Activated gamma-delta T cell treated with Interleukin-2 at 50 U/mL for 16 hours (primary cell): ENCODE data around the gene NELL1.

Experiments used
- DNase-seq: peaks from one replicate; pipeline ENCODE4 v3.0.0-alpha.2; 2020

Gene NELL1

DNA sequence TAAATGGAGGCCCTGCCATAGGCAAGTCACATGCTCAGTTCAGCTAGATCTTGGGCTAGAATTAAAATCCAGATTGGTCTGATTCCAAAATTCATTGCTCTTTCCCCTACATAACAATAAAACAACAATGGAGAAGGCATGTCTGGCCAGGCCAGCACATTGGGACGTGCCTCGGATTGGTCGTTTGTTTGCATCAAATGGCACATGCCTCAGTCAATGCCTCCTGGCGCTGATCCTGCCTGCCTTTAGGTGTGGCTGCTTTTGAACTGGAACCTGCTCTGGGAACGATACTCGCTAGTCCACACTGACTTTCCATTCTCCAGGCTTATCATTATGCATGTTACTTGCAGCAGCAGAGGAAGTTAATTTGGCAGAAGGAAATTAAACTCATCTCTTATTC is 322.1 kb downstream of the NELL1 start:
- DNase-seq: no peak

DNA sequence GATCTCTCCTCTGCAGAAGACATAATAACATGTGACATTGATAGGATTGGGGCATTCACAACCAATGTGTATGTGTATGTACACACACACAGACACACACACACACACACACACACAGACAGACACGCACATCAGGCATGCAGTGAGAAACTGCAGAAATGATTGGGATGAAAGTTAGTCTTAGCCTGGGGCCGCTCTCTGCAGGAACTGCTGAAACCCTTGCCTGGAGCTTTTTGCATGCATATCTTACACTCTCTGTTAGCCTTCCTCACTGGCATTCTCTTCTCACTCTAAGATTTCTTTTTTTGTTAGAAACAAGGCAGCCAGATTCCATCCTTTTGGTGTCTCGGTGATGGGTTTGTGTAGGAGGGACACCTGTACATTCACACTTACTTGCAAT is 337.9 kb downstream of the NELL1 start:
- DNase-seq: no peak

DNA sequence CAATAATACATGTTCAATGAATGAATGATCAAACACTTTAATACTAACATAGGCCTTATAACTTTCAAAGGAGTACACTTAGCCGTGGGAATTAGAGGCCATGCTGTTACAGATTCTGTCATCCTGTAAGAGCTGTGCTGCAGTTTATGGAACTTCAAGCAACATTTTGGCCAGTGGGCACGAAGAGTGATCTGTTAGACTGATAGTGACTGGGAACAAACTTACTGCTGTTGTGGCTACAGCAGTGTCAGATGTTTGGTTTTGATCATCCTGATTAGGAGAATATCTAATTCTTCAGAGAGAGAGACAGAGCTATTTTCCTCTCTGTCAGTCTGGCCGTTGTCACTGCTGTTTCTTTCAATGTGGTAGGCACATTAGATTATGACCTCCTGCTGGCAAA is 348.9 kb downstream of the NELL1 start:
- no peak for DNase-seq

DNA sequence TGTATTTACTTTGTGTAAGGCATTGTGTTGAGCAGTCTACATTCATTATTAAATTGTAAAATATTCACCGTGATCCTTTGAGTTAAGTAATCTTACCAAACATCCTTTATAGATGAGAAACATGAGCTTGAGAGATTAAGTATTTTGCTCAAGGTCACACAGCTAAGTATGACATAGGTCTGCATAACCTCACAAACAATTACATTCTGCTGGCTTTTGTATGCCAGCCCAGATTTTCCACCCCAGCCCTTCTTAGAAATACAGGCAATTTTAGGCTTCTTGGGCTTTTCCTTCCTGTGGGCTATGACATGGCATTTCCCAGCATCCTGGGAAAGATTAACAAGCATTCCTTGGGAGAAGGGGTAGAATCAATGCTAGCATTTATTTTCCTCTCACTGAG is 357.3 kb downstream of the NELL1 start:
- no peak for DNase-seq

DNA sequence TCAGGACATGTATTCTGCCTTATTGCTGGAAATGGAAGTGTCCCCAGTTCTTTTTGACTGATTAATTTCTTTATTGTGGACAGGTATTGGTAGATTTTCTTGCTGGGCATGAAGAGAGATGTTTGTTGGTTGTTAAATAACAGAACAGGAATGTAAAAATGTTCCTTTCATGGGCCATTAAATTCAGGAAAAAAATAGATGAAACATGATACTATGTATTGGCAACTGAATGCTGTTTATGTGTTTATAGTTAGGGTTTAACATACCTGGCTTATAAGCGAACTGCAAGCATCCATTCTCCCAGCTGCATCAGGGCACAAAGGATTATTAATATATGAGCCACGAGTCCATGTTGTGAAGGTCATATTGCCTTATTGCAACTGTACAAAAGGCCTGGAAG is 368.5 kb downstream of the NELL1 start:
- DNase-seq: no peak

DNA sequence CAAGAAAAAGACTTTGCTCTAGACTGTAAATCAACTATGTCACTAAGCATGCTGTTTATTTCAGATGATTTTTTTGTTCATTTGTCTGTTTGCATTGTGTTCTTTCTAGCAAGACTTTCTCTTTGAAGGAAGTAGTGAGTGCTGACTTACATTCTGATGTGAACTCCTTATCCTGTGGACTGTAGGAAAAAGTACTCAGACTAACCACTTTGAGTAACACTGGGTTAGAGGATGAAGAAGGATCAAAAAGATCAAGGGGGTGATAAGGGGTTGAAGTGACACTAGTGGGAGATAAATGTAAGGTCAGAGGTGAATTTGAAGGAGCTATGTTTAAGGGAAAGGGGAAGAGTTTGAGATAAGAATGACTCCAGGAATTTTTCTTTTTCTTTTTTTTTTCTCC is 369.4 kb downstream of the NELL1 start:
- no peak for DNase-seq

DNA sequence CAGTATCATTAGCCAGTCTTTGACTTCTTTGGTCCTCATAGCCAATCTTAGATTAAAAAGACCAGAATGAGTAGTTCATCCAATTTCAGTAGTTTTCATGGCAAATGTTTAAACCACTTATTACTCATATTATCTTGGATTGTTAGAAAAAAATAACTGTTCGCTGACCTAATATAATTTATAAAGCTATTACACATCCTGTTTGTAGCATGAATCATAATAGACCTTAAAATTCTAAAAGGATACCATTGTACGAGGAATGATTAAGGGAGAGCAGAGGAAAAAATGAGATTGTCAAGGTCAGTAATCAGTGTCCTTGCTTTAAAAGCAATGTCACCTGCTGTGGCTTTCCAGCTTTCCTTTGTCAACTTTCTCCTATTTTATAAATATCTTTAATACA is 371.2 kb downstream of the NELL1 start:
- no peak for DNase-seq

DNA sequence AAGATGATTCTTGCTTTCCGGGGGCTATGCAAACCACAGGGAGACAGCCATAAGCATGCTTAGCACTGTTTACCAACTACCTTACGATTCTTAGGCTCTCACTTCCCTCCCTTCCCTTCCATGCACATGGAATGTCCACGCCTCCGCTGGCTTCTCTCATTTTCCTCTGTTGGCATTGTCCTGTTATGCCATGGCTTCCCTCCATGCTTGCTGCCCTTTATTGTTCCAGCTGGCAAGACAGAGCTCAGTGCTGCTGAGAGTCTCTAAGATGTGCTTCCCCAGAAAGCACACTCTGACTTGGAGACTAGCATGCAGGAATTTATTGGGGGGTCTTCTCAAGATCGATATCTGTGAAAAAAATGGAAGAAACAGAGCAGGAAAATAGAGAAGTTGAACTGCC is 379.2 kb downstream of the NELL1 start:
- DNase-seq: no peak

DNA sequence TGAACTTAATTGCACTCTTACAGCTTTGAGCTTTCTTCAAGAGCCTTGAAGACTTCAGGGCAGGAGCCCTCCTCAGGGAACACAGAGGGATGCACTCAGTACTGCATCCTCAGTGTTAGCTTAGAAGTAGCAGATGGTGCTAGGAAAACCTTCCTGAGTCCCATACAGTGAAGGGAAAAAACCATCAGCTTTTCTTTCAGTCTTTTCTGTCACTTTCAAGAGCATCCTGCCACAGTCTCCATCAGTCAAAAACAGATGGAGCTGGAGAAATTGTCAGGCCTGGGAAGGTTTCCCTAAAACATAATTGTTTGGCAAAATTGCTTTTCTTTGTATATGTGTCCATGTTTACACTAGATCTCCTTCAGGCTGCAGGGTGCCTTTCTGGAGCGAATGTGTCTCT is 384.1 kb downstream of the NELL1 start:
- no peak for DNase-seq

DNA sequence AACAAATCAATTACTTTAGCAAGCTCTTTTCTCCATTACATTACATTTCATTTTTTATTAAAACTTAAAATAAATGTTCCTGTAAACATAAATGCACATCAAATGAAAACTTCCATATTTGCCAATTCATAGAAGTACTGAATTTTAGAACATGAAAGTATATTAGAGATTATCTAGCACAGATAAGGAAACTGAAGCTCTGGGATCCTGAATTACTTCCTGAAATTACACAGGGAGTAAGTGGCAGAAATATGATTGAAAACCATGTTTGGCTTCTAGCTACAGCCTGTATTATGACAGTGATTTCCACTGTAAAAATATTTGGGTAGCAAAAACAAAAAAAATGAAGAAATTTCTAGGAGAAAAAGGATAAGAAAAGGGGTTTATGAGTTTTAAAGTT is 387.3 kb downstream of the NELL1 start:
- no peak for DNase-seq

DNA sequence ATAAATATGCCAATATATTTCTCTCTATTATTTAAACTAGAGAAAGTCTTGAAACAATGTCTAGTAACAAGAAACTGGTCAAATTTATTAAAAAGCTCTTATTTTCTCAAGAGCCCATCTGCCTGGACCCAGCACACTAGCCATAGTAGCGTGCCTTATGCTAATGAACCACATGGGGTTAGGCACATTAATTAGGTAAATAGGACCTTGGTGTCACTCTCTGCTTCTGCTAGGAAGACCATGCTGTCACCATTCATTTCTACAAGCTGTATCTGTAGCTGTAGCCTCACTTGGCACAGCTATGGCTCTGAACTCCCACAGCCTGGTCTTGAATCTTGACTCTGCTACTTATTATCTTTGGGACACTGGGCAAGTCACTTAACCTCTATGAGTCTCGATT is 390.5 kb downstream of the NELL1 start:
- no peak for DNase-seq

DNA sequence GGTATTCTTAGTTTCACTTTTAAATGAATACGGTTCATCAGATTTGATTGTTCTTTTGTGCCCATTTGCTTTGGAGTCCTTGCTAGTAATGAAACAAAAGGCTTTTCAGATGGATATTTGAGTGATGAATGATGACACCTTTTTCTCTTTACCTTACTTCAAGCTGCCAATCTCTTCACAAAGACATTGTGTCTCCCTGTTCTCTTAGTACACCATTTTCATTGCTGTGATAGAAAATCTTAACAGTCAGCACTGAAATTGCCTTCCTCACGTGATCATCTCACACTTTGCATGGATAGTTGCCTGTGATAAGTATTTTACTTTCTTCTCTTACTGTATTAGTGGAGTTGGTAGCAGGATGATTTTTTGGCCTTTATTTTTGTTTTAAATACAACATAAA is 396.6 kb downstream of the NELL1 start:
- DNase-seq: no peak

DNA sequence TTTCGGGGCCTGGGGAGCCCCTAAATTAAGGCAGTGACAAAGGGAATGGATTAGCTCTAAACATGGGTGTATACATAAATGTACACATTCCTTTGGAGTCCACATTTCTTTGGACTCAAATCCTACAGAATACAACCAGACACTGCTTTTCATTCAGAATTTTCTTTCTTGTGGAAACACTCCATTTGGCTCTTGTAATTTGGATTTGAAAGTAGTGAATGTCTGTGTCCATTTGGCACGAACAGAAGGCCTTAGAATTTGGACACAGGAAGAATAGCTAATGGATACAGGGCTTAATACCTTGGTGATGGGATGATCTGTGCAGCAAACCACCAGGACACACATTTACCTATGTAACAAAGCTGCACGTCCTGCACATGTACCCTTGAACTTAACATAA is 399.5 kb downstream of the NELL1 start:
- DNase-seq: no peak

DNA sequence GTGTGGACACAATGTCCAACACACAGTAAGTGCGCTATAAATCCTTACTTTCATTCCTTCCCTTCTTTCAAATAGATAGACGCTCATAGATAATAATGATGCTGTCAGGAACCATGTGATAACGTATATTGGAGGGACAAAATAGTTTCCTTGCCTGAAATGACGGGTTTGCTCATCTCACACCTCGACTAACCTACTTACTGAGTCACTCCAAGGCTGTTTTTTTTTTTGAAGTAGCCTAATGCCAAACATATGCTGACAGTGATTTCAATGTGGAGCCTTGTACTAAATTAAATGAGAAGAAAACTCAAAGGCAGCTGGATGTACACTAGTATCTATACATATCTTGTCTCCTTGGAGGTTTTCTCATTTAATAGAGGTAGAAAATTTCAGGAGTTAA is 400.5 kb downstream of the NELL1 start:
- no peak for DNase-seq

DNA sequence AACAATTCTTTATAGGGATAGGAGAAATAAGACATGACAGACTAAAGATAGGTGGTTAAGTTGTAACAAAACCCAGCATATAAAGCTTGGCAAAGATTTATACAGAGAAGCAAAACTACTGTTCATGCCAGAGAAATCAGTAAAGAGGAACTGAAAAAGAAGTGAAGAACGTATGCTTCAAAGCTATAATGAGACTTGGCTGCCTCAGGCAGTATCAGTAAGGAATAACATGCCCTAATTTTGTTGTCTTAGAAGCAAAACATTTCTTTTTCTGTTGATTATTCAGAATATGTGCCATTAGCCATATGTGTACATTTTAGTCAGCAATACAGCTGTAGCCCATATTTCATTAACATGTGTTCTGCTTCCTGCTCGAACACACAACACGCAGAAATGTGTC is 403.2 kb downstream of the NELL1 start:
- no peak for DNase-seq

DNA sequence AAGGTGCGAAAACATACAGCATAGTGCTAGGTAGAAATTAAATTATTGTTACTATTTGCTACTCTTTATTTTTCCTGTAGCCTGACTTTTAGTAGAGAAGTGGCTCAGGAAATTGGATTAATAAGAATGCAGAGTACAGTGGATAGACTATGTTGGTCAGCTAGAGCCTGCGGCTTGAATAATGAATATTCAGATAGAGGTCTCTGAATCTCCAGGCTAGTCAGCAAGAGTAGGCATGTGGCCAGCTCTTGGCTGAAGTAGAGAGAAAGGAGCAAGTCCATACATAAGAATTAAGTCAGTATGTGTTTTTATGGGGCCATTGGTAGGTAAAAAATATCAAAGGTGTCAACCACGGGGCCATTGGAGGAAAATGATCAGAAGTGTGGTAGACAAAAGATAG is 413.5 kb downstream of the NELL1 start:
- no peak for DNase-seq

DNA sequence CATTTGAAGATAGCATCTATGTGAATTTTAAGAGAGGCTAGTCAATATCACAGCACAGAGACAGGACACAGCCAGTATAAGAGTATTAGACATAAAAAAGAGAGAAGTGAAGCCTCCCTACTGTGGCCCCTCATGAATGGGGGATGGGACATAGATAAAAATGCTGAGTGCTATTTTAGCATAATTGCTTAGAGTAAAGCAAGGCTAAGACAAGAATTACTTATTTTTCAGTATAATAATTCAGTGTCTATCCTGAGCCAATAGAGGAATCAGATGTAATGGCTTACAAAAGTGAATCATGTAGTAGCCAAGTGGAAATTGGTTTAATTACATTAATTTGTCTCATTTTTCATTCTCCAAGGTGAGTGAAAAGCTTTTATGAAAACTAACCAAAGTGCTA is 419.5 kb downstream of the NELL1 start:
- DNase-seq: no peak

DNA sequence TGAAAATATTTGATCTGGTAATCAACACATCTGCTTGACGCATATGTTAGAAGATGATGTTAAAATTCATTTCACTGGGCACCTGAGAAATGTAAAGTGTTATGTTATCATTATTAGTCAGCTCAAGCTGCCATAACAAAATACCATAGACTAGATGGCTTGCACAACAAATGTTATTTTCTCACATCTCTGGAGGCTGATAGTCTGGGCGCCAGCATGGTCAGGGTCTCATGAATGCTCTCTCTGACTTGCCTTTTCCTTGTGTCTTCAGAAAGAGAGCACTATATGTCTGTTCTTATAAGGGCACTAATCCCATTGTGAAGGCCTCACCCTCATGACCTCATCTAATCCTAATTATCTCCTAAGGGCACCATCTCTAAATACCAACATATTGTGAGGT is 435.3 kb downstream of the NELL1 start:
- no peak for DNase-seq

DNA sequence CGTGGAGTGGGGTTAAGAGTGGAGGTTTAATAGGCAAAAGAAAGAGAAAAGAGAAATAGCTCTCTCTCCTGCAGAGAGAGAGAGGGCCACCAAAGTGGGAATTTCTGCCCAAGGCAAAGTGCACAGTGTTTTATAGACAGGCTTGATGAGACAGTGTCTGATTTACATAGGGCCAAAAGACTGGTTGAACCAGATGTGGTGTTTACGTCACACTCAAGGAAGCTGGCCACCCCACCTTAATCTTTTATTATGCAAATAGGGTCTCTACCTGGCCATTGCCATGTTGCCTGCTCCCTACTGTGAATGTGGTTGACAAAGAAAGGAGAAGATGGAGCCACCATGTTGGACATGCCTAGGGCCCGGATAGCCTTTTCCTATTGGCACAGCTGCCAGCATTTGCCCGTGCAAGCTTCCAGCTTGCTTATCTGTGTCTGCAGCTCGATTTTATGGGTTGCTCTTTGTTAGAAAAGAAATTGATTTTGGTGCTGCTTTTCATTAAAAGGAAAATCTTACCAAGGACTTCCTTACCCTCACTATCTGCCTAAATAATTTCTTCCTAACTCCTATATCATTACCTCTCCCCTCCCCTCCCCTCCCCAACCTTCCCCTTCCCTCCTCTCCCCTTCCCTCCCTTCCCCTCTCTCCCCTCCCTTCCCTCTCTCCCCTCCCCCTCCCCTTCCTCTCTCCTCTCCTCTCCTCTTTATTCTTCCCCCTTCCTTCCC is 436.0 kb downstream of the NELL1 start:
- DNase-seq: no peak

DNA sequence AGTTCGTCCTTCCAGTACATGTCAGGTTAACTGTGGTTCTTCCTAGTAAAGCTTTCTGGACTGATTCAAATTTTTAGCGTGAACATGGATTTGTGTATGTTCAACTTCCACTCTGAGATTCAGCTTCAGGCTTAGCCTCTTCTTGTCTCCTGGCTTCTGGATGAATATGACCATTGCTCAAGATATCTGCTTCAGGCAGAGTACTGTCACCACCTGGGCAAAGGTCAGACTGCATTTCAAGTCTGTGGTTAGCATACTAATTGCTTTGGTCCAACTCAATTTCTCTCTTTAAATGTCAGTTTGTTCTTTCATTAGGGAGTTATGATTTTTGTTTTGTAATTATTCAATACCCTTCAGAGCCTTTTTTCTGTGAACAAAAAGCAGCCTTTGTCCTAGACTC is 440.0 kb downstream of the NELL1 start:
- DNase-seq: no peak

DNA sequence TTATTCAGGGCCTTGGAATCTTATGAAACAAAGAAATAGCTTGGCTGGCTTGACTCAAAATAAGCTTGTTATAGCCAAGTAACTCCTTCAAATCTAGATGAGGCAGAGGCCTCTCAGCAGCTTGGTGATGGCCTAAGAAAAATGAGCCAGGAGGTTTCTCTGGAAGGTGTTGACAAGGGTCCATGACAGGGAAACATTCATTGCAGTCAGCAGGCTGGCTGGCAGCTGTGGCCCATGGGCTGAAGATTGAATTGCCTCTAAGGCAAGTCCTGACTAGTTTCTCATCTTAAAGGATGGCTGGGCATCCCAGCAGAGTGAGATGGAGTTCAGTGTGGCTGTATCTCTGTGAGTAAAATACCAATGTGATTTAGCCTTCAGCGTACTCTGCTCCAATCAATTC is 441.0 kb downstream of the NELL1 start:
- no peak for DNase-seq

DNA sequence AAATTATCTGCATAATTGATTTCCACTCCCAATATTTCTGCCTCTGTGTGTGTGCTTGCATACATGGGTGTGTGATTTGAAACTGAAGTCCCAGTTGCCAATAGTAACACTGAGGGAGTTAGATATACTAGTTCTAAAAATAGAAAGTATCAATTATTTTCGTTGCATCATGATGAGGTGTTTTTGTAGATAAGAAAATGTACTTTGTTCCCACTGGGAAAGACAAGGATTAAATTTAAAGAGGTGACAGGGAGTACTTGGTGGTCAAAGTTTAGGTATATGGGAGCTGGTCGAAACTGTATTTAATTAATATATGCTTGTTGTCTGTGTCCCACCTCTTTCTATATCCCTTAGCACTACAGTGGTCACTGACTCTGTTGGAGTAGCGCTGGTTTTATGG is 444.5 kb downstream of the NELL1 start:
- DNase-seq: no peak

DNA sequence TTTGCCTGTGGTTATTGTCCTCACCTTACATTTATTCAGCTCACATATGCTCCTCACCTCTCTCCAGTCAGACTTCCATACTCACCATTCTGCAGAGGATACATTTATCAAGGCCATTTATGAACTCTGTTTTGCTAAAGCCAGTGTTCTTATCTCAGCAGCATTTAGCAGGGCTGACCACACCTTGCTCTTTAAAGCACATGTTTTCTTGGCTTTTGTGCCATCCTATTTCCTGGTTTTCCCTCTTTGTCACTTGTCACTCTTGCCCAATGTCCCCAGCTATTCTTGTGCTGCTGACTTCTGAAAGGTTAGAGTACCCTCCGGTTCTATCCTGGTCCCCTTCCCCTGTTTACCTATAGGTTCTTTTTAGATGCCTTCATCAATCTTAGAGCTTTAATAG is 446.6 kb downstream of the NELL1 start:
- DNase-seq: no peak

DNA sequence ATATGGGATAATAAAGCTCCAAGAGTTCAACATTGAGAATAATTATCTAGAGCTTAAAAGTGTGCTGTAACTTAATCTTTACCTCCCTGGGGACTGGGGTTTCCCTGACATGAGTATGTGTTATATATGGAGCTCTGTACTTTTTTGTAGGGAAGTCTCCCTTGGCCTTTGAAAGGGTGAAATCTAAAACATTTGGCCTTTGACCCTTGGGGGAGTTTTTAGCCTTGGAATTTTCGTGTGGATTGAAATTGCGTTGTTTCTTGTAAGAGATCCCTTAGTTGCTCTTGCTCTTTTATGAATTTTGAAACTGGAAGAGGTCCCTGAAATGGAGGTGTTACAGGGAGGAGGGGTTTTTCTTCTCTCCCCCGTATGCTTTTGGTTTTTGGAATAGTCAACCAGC is 450.0 kb downstream of the NELL1 start:
- no peak for DNase-seq

DNA sequence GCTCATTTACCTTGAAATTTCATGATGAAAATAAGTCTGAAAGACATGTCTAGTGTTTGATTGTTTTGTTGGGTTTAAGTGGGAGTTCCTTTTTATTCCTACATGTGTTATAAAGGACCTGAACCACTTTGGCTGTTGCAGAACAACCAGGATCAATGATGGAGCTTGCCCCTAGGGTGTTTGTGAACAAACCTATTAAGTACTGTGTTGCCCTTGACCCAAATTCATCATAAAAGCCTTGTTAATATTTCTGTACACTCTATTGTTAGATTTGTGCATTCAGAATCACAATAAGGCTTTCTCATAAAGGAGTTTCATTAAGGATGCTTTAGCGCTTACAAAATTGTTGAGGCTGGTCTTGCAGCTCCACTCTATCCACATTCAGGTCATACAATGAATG is 452.6 kb downstream of the NELL1 start:
- DNase-seq: no peak

DNA sequence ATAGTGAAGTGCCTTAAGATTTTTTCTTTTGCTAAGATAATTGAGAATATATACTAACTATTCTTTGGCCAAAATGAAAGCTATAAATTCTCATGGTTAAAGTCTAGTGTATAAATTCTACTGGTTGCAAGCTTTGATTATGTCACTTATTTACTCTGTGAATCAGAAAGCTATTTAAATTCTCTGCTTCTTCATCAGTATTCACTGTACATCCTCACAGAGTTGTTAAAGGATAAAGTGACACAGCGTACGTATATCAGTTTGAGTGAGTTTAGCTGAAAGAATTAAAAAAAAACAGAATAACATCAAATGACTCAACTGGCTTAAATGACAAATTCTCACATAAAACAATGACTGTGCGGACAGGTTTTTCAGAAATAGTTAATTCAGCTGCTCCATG is 453.1 kb downstream of the NELL1 start:
- no peak for DNase-seq
